RWPE1 (cell line): ENCODE measurements around the gene C10orf71.

ENCODE experiments used
- CTCF ChIA-PET: fragments of 350-600 bp; sonication (Branson Sonifier 250); formaldehyde crosslinking; extraction: SDS; loops from one replicate; lab custom pipeline; 2021; lab: Yijun Ruan, JAX
- POLR2A ChIA-PET: fragments of 400-600 bp; formaldehyde crosslinking; extraction: SDS; loops from one replicate; lab custom pipeline; 2020; ENCODE audit warnings: antibody characterized with exemption; ENCODE audit not compliant: low non-redundant PET; lab: Yijun Ruan, JAX
- DNase-seq: peaks from one replicate; pipeline ENCODE4 v3.0.0; 2012; ENCODE audit warnings: low spot score
- H3K27ac ChIP-seq: fragments of 450-650 bp; 2 replicates; pipeline ENCODE4 v1.5.1; 2017
- TF ChIP-seq, protein P1 (sequence below): fragments of 450-650 bp; conservative IDR thresholded peaks from 2 replicates; pipeline ENCODE4 v1.5.1; 2017; ENCODE audit warnings: low read depth, mild to moderate bottlenecking

Gene C10orf71

DNA sequence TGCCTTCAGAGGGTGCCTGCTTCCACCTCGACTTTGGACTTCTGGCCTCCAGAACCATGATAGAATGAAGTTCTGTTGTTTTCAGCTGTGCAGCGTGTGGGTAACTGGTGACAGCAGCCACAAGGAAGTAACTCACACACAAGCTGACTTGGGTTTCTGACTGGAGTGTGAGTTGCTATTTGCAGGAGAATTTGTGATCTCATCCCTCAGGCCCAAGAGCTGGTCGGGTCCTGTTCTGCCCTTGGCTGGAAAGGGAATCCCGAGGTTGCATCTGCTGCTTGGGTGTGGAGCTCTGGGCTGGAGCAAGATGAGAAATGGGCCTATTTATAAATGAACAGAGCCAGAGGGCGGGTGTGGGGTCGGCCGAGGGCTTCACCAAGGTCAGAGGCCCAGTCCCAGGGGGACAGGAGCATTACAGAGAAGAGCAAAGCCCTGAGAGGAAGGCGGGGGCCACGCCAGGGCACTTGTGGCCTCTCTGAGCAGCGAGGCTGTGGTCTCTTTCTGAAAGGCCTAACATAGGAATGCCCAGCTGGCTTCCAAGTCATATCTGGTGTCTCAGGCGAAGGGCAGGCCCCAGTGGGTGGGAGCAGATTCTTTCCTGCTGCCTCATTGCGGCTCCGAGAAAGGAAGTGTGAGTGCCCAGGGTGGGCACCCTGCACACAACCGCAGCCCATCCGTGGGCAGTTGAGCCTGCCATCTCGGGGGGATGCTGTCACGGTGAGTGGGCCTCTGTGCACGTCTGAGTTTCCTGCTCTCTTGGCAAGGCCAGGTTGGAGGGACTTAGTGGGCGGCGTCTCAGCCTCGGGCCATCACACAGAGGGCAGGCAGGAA lies 26.5 kb upstream of the C10orf71 start:
- DNase-seq, result no peak
- CTCF ChIA-PET, result no interaction called here
- POLR2A ChIA-PET, result no interaction called here
- H3K27ac ChIP-seq, result no peak overlapping the region
- TF ChIP-seq, protein P1, sequence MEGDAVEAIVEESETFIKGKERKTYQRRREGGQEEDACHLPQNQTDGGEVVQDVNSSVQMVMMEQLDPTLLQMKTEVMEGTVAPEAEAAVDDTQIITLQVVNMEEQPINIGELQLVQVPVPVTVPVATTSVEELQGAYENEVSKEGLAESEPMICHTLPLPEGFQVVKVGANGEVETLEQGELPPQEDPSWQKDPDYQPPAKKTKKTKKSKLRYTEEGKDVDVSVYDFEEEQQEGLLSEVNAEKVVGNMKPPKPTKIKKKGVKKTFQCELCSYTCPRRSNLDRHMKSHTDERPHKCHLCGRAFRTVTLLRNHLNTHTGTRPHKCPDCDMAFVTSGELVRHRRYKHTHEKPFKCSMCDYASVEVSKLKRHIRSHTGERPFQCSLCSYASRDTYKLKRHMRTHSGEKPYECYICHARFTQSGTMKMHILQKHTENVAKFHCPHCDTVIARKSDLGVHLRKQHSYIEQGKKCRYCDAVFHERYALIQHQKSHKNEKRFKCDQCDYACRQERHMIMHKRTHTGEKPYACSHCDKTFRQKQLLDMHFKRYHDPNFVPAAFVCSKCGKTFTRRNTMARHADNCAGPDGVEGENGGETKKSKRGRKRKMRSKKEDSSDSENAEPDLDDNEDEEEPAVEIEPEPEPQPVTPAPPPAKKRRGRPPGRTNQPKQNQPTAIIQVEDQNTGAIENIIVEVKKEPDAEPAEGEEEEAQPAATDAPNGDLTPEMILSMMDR, result no peak

- POLR2A ChIA-PET, result interaction anchor here (0.7 kb wide), 1 partner anchor 826 kb away, joined by 3 read pairs; no protein-coding TSS in a partner anchor
- H3K27ac ChIP-seq, result no peak overlapping the region
- CTCF ChIA-PET, result interaction anchor here (0.8 kb wide), 1 partner anchor 86 kb away, joined by 3 read pairs; no protein-coding TSS in a partner anchor
- TF ChIP-seq, protein P1, result no peak
- no peak for DNase-seq
These were observed 25.9 kb upstream of the C10orf71 start for GRCh38 chr10:49273082-49273465.

- TF ChIP-seq, protein P1, result no peak
- no peak overlapping the region for H3K27ac ChIP-seq
- POLR2A ChIA-PET, result interaction anchor here (0.7 kb wide), 1 partner anchor 827 kb away, joined by 3 read pairs; no protein-coding TSS in a partner anchor
- no peak for DNase-seq
- CTCF ChIA-PET, result interaction anchor here (0.8 kb wide), 1 partner anchor 85 kb away, joined by 3 read pairs; no protein-coding TSS in a partner anchor
These were observed 25.3 kb upstream of the C10orf71 start for GRCh38 chr10:49273626-49274025.

- ChIA-PET POLR2A (no interaction called here), CTCF (no interaction called here)
- no peak overlapping the region for H3K27ac ChIP-seq
- DNase-seq, result no peak
- TF ChIP-seq, protein P1, result no peak
These were observed 24.1 kb upstream of the C10orf71 start for GRCh38 chr10:49274886-49275285.

GRCh38 chr10:49275896-49276295 lies 23.1 kb upstream of the C10orf71 start:
- ChIA-PET POLR2A (no interaction called here), CTCF (no interaction called here)
- no peak overlapping the region for H3K27ac ChIP-seq
- DNase-seq, result no peak
- TF ChIP-seq, protein P1, result no peak

DNA sequence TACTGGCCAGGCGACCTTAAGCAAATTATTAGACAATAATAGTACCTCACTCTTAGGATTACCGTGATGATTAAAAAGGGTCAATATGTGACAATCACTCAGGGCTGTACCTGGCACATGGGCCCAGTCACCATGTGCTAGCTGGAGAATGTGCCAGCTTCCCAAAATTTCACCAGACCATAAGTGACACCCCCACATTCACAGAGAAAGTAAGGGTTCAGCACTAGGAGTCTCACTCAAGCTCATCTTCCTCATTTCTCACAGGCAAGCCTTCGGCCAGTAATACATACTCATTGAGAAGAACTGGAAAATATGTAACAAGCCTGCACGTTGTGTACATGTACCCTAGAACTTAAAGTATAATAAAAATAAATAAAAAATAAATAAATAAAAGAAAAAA lies 22.4 kb upstream of the C10orf71 start:
- ChIA-PET CTCF (no interaction called here), POLR2A (no interaction called here)
- TF ChIP-seq, protein P1, result no peak
- H3K27ac ChIP-seq, result no peak overlapping the region
- no peak for DNase-seq
